Gastroesophageal sphincter (tissue), 4 donors: ENCODE results near the gene GH2. TPM values are rescaled to one million over a fixed set of nuclear protein-coding genes. Genes with fewer than 3 reads are reported as not detected.

Source experiments
- ATAC-seq: fragments of 150-250 bp; one replicate; pipeline ENCODE4 v1.9.1; 2016; ENCODE audit warnings: mild to moderate bottlenecking, moderate library complexity
- H3K27ac ChIP-seq, 4 donors: fragments of 200-600 bp; sonication (generic) in 3 of 4; 1 replicate in 3 of 4; 2 replicates in 1 of 4; pipeline ENCODE4 v1.5.1; 2016 to 2019
- H3K27me3 ChIP-seq: fragments of 200-600 bp; sonication (generic); one replicate; pipeline ENCODE4 v1.5.1; 2019
- H3K36me3 ChIP-seq, 2 donors: fragments of 200-600 bp; sonication (generic); one replicate each; pipeline ENCODE4 v1.5.1; 2019; ENCODE audit warnings: control low read depth in 1 of 2
- H3K4me1 ChIP-seq, 3 donors: fragments of 200-600 bp; sonication (generic); 1 replicate in 2 of 3; 2 replicates in 1 of 3; pipeline ENCODE4 v1.5.1; 2016 to 2019; ENCODE audit warnings: control low read depth in 2 of 3
- H3K4me3 ChIP-seq, 2 donors: fragments of 200-600 bp; sonication (generic); one replicate each; pipeline ENCODE4 v1.5.1; 2019; ENCODE audit warnings: mild to moderate bottlenecking in 1 of 2, moderate library complexity in 1 of 2
- H3K9me3 ChIP-seq, 3 donors: fragments of 200-600 bp; sonication (generic); one replicate each; pipeline ENCODE4 v1.5.1; 2017 to 2019; ENCODE audit warnings: control low read depth in 2 of 3
- CTCF ChIP-seq, 4 experiments: fragments of 200-600 bp in 2 of 4; fragments of 450-650 bp in 2 of 4; sonication (generic) in 1 of 4; IDR thresholded peaks; one replicate each; pipeline ENCODE4 v1.5.1; 2017 to 2019; ENCODE audit warnings: antibody characterized with exemption in 4 of 4, mild to moderate bottlenecking in 2 of 4, moderate library complexity in 2 of 4
- EP300 ChIP-seq: sonication (generic); formaldehyde crosslinking; IDR thresholded peaks from one replicate; pipeline ENCODE4 v1.6.1; 2017; ENCODE audit warnings: antibody characterized with exemption, mild to moderate bottlenecking
- POLR2A ChIP-seq, 2 donors: fragments of 450-650 bp; IDR thresholded peaks; one replicate each; pipeline ENCODE4 v1.6.1; 2017; ENCODE audit warnings: antibody characterized with exemption in 2 of 2, mild to moderate bottlenecking in 2 of 2, moderate library complexity in 1 of 2
- POLR2AphosphoS5 ChIP-seq: sonication (generic); formaldehyde crosslinking; IDR thresholded peaks from one replicate; pipeline ENCODE4 v1.6.1; 2017; ENCODE audit warnings: antibody characterized with exemption
- WGBS, 2 donors: methylation state at CpG; one replicate each; pipeline ENCODE4 v1.1.5; 2018; ENCODE audit warnings: low coverage in 1 of 2; 5-methylcytosine and 5-hydroxymethylcytosine counted together
- total RNA-seq, 4 donors: library from RNA; depleted of rRNA; stranded (reverse); fragments of >200 nt; gene quantifications; one replicate each; pipeline ENCODE4 v1.1.0, GENCODE V29; 2016

GH2 gene
- total RNA-seq, 4 donors from 2014 or later: not detected

GRCh38 chr17:63841350-63842172 lies 40.2 kb downstream of the GH2 start:
- Histone ChIP-seq H3K4me1 (peaks cover 2 to 65% (median 38%) of the 10 kb centered on the region in 3 donors), H3K9me3 (no peaks in the 10 kb centered on the region), H3K4me3 (peak overlapping the region; percentile 89 to 98), H3K27ac (peak overlapping the region; percentile 91 to 98 (median 97)), H3K27me3 (no peaks in the 10 kb centered on the region), H3K36me3 (peaks cover 0 to 13% of the 10 kb centered on the region in 2 donors)
- peak; percentile 4 for ATAC-seq
- WGBS, 2 donors: 0 to 16% methylated on average over 5 to 6 of the region's 26 CpGs
- no peak for TF ChIP-seq EP300
- TF ChIP-seq POLR2AphosphoS5: no peak

- ATAC-seq: no peak
- Histone ChIP-seq H3K27ac (peak overlapping the region; percentile 91 to 98 (median 97)), H3K4me1 (peaks cover 2 to 72% (median 38%) of the 10 kb centered on the region in 3 donors), H3K27me3 (no peaks in the 10 kb centered on the region), H3K36me3 (peaks cover 0 to 21% of the 10 kb centered on the region in 2 donors), H3K4me3 (peak overlapping the region; percentile 89 to 98), H3K9me3 (no peaks in the 10 kb centered on the region)
- 40 to 42% methylated on average over 1 to 2 of the region's 4 CpGs for WGBS, 2 donors
- TF ChIP-seq POLR2AphosphoS5: no peak
Measured at GRCh38 chr17:63840591-63841349, 41.0 kb downstream of the GH2 start.

GRCh38 chr17:63838631-63839171 lies 43.0 kb downstream of the GH2 start:
- Histone ChIP-seq H3K4me1 (peaks cover 2 to 84% (median 36%) of the 10 kb centered on the region in 3 donors), H3K4me3 (peak overlapping the region; percentile 11 to 98), H3K36me3 (peaks cover 0 to 42% of the 10 kb centered on the region in 2 donors), H3K27ac (peak overlapping the region; percentile 91 to 98 (median 96)), H3K27me3 (no peaks in the 10 kb centered on the region), H3K9me3 (no peaks in the 10 kb centered on the region)
- 20% methylated on average over 3 of the region's 7 CpGs; no CpG with 5 or more reads in 1 of the 2 donors for WGBS, 2 donors
- TF ChIP-seq POLR2A (IDR thresholded peaks at IDR 0.05) (peak in 1 of 2 donors; percentile 37), CTCF (IDR thresholded peaks at IDR 0.05) (peak in 1 of 4 experiments; percentile 29), POLR2AphosphoS5 (peak; percentile 95), EP300 (peak; percentile 6)
- peak; percentile 80 for ATAC-seq

GRCh38 chr17:63837962-63838600 lies 43.7 kb downstream of the GH2 start:
- Histone ChIP-seq H3K9me3 (no peaks in the 10 kb centered on the region), H3K36me3 (peaks cover 0 to 48% of the 10 kb centered on the region in 2 donors), H3K27me3 (no peaks in the 10 kb centered on the region), H3K4me1 (peaks cover 2 to 80% (median 35%) of the 10 kb centered on the region in 3 donors), H3K27ac (peak overlapping the region; percentile 62 to 98 (median 96)), H3K4me3 (peak overlapping the region in 1 of 2 donors; percentile 98)
- ATAC-seq: no peak
- 14 to 67% methylated on average over 1 to 3 of the region's 5 CpGs for WGBS, 2 donors
- TF ChIP-seq POLR2A (IDR thresholded peaks at IDR 0.05) (no peak), POLR2AphosphoS5 (no peak), CTCF (IDR thresholded peaks at IDR 0.05) (no peak), EP300 (no peak)

- H3K4me3 ChIP-seq: peak overlapping the region in 1 of 2 donors; percentile 98
- H3K4me1 ChIP-seq: peaks cover 2 to 80% (median 35%) of the 10 kb centered on the region in 3 donors
- no peaks in the 10 kb centered on the region for H3K9me3 ChIP-seq
- no peaks in the 10 kb centered on the region for H3K27me3 ChIP-seq
- TF ChIP-seq EP300 (no peak), CTCF (IDR thresholded peaks at IDR 0.05) (no peak), POLR2A (IDR thresholded peaks at IDR 0.05) (no peak), POLR2AphosphoS5 (no peak)
- H3K27ac ChIP-seq: peak overlapping the region; percentile 62 to 98 (median 96)
- WGBS, 2 donors: 100% methylated on average over 1 of the region's 12 CpGs; no CpG with 5 or more reads in 1 of the 2 donors
- H3K36me3 ChIP-seq: peaks cover 0 to 54% of the 10 kb centered on the region in 2 donors
- no peak for ATAC-seq
Measured at GRCh38 chr17:63837480-63837879, 44.3 kb downstream of the GH2 start.
